Stimulated activated naive CD8-positive, alpha-beta T cell treated with anti-CD3 and anti-CD28 coated beads, Interleukin-15, amount 100 ng/mL, for 72 hours (primary cell): Measurements from ENCODE around the gene RABL2A.
"Not testable (repeated sequence)": the region's sequence is repeated elsewhere in the genome, so short reads cannot be mapped to it uniquely, and the experiment has no call there.

Experiments
- ATAC-seq: fragments of 150-1000 bp; cut with Tn5 transposase; 2 replicates; pipeline ENCODE4 v1.10.0; 2021; ENCODE audit warnings: mild to moderate bottlenecking, moderate library complexity
- DNase-seq, 2 donors: peaks; one replicate each; pipeline ENCODE4 v3.0.0; 2021 to 2022
- H3K27ac Mint-ChIP-seq, 2 donors: one replicate each; pipeline ENCODE4 v1.8.0; 2022; ENCODE audit warnings: mild to moderate bottlenecking in 2 of 2, mixed read lengths in 2 of 2, moderate library complexity in 2 of 2
- H3K27me3 Mint-ChIP-seq: one replicate; pipeline ENCODE4 v1.8.0; 2022; ENCODE audit warnings: mixed read lengths
- H3K4me1 Mint-ChIP-seq: one replicate; pipeline ENCODE4 v1.8.0; 2022; ENCODE audit warnings: mild to moderate bottlenecking, mixed read lengths
- H3K4me3 Mint-ChIP-seq, 2 donors: one replicate each; pipeline ENCODE4 v1.8.0; 2022; ENCODE audit warnings: mild to moderate bottlenecking in 2 of 2, mixed read lengths in 2 of 2, moderate library complexity in 1 of 2
- H3K9me3 Mint-ChIP-seq, 2 donors: one replicate each; pipeline ENCODE4 v1.8.0; 2022; ENCODE audit warnings: mixed read lengths in 2 of 2

The RABL2A gene

GRCh38 chr2:113602040-113602769, 24.9 kb upstream of the RABL2A start:
- peak overlapping the region in 1 of 2 donors; percentile 34 for H3K27ac Mint-ChIP-seq
- ATAC-seq (peak; percentile 37), DNase-seq (peak; percentile 73 to 82)
- not testable (repeated sequence) for H3K9me3 Mint-ChIP-seq, H3K27me3 Mint-ChIP-seq
- H3K4me1 Mint-ChIP-seq = peaks cover 10% of the 10 kb centered on the region
- peak overlapping the region in 1 of 2 donors; percentile 41 for H3K4me3 Mint-ChIP-seq

- H3K4me3 Mint-ChIP-seq = peak overlapping the region; percentile 89 to 90
These were observed 24.1 kb upstream of the RABL2A start for GRCh38 chr2:113602869-113603466.

GRCh38 chr2:113603467-113604084, 23.5 kb upstream of the RABL2A start:
- Mint-ChIP-seq H3K27ac (peak overlapping the region; percentile 96 to 98), H3K4me1 (peaks cover 10% of the 10 kb centered on the region), H3K4me3 (peak overlapping the region; percentile 89 to 95)
- ATAC-seq = peak; percentile 95
- H3K27me3 Mint-ChIP-seq, H3K9me3 Mint-ChIP-seq: not testable (repeated sequence)
- DNase-seq = peak; percentile 83 to 91

More at GRCh38 chr2:113602869-113603466, 24.1 kb upstream of the RABL2A start:
- Mint-ChIP-seq H3K27ac (no peak overlapping the region), H3K27me3 (no peaks in the 10 kb centered on the region), H3K4me1 (peaks cover 10% of the 10 kb centered on the region), H3K9me3 (no peaks in the 10 kb centered on the region)
- DNase-seq (no peak), ATAC-seq (peak; percentile 77)

GRCh38 chr2:113604085-113604477, 23.0 kb upstream of the RABL2A start:
- not testable (repeated sequence) for ATAC-seq, H3K27me3 Mint-ChIP-seq, H3K9me3 Mint-ChIP-seq
- Mint-ChIP-seq H3K4me1 (peaks cover 10% of the 10 kb centered on the region), H3K27ac (peak overlapping the region; percentile 96 to 98), H3K4me3 (peak overlapping the region; percentile 89 to 95)
- DNase-seq = peak; percentile 97 to 98

- peak overlapping the region in 1 of 2 donors; percentile 34 for H3K27ac Mint-ChIP-seq
- ATAC-seq, H3K27me3 Mint-ChIP-seq, DNase-seq, H3K9me3 Mint-ChIP-seq: not testable (repeated sequence)
- H3K4me3 Mint-ChIP-seq = peak overlapping the region in 1 of 2 donors; percentile 89
- H3K4me1 Mint-ChIP-seq = peaks cover 10% of the 10 kb centered on the region
These were observed 22.4 kb upstream of the RABL2A start for GRCh38 chr2:113604661-113605060.

- H3K9me3 Mint-ChIP-seq, DNase-seq, H3K27me3 Mint-ChIP-seq, ATAC-seq, H3K4me3 Mint-ChIP-seq, H3K27ac Mint-ChIP-seq: not testable (repeated sequence)
- H3K4me1 Mint-ChIP-seq = peaks cover 10% of the 10 kb centered on the region
These were observed 21.0 kb upstream of the RABL2A start for GRCh38 chr2:113606036-113606435.

GRCh38 chr2:113609822-113610221, 17.2 kb upstream of the RABL2A start:
- not testable (repeated sequence) for H3K27ac Mint-ChIP-seq, H3K4me3 Mint-ChIP-seq, DNase-seq, ATAC-seq, H3K27me3 Mint-ChIP-seq, H3K4me1 Mint-ChIP-seq, H3K9me3 Mint-ChIP-seq

- not testable (repeated sequence) for ATAC-seq, H3K4me3 Mint-ChIP-seq, H3K27me3 Mint-ChIP-seq, H3K4me1 Mint-ChIP-seq, DNase-seq, H3K27ac Mint-ChIP-seq, H3K9me3 Mint-ChIP-seq
These were observed 6.1 kb upstream of the RABL2A start for GRCh38 chr2:113621002-113621401.

GRCh38 chr2:113625906-113626305, 1.2 kb upstream of the RABL2A start:
- H3K9me3 Mint-ChIP-seq, DNase-seq, H3K27me3 Mint-ChIP-seq: not testable (repeated sequence)

GRCh38 chr2:113632849-113633345, 5.8 kb downstream of the RABL2A start:
- ATAC-seq, H3K9me3 Mint-ChIP-seq, H3K27ac Mint-ChIP-seq, H3K27me3 Mint-ChIP-seq, H3K4me3 Mint-ChIP-seq, DNase-seq: not testable (repeated sequence)
- peaks cover 11% of the 10 kb centered on the region for H3K4me1 Mint-ChIP-seq

More at GRCh38 chr2:113625906-113626305, 1.2 kb upstream of the RABL2A start:
- H3K27ac Mint-ChIP-seq, ATAC-seq: not testable (repeated sequence)
- Mint-ChIP-seq H3K4me1 (peaks cover 26% of the 10 kb centered on the region), H3K4me3 (peak overlapping the region; percentile 54 to 86)

- not testable (repeated sequence) for H3K4me3 Mint-ChIP-seq, DNase-seq, H3K4me1 Mint-ChIP-seq, H3K27me3 Mint-ChIP-seq, H3K9me3 Mint-ChIP-seq, ATAC-seq
- H3K27ac Mint-ChIP-seq = peak overlapping the region in 1 of 2 donors; percentile 63
These were observed 8.3 kb downstream of the RABL2A start for GRCh38 chr2:113635358-113635757.

GRCh38 chr2:113636226-113636625, 9.2 kb downstream of the RABL2A start:
- H3K27me3 Mint-ChIP-seq, H3K9me3 Mint-ChIP-seq, ATAC-seq, DNase-seq, H3K27ac Mint-ChIP-seq, H3K4me3 Mint-ChIP-seq, H3K4me1 Mint-ChIP-seq: not testable (repeated sequence)

- not testable (repeated sequence) for H3K4me1 Mint-ChIP-seq, ATAC-seq, H3K9me3 Mint-ChIP-seq, H3K27me3 Mint-ChIP-seq, H3K4me3 Mint-ChIP-seq, DNase-seq, H3K27ac Mint-ChIP-seq
These were observed 11.0 kb downstream of the RABL2A start for GRCh38 chr2:113638084-113638483.

GRCh38 chr2:113646217-113646616, 19.2 kb downstream of the RABL2A start:
- not testable (repeated sequence) for H3K4me1 Mint-ChIP-seq, H3K27me3 Mint-ChIP-seq, H3K4me3 Mint-ChIP-seq, H3K27ac Mint-ChIP-seq, DNase-seq, H3K9me3 Mint-ChIP-seq, ATAC-seq

- DNase-seq, H3K27me3 Mint-ChIP-seq, H3K27ac Mint-ChIP-seq, H3K4me1 Mint-ChIP-seq, ATAC-seq, H3K9me3 Mint-ChIP-seq, H3K4me3 Mint-ChIP-seq: not testable (repeated sequence)
These were observed 24.1 kb downstream of the RABL2A start for GRCh38 chr2:113650834-113651815.
